ENCODE measurements around the gene NCAM1. TPM values are rescaled to one million over a fixed set of nuclear protein-coding genes. Genes with fewer than 3 reads are reported as not detected.

NCAM1 gene
- total and polyA plus RNA-seq, 2 donors (not counting 3 experiments of a cell fraction or from before 2014, with no cell fraction given): 0.03 TPM; not detected in 1

DNA sequence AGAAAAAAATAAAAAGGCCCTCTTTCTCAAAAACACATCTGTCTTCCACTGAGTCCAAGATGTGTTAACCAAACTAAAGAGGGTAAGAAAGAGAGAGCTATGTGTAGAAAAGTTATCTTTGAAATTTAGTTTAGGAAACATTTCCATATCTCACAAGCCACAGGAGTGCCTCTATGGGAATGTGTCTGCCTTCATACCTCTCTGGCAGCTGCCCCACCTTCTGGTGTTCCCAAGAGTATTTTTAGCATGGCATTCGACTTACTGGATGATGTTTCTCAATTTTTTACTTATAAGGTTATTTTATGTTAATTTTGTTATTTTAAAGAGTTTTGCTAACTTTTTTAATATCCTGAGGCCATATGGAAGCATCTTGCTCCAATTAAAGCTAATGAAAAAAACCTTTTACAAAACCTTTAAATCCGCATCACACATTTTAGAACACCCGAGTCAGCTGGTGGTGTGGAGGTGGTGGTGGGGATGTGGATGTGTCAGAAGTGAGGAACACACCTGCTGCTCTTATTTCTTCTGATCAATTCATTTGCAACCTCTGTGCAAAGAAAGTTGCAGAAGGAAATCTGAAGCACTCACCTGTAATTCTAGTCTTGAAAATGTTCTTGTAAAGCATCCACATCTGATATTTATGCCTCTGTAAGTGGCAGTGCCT lies 112.2 kb downstream of the NCAM1 start:
- Histone ChIP-seq H3K27ac (ENCODE audit: insufficient read depth, low read depth, low read length) (no peak overlapping the region), H3K9ac (replicated peaks; ENCODE audit: extremely low read depth, insufficient read depth, low read length) (no peak overlapping the region), H3K4me2 (ENCODE audit: insufficient read depth, low read length) (no peak overlapping the region), H3K27me3 (ENCODE audit: control insufficient read depth in 2 of 2, insufficient read depth in 2 of 2, low read length in 2 of 2) (no peaks in the 10 kb centered on the region), H3K4me1 (ENCODE audit: control insufficient read depth, extremely low read depth, insufficient read depth, low read length) (no peaks in the 10 kb centered on the region), H3K9me3 (replicated peaks; ENCODE audit: control insufficient read depth, insufficient read depth, low read length) (peaks cover 2% of the 10 kb centered on the region), H3K9me1 (replicated peaks; ENCODE audit: control insufficient read depth, extremely low read depth, insufficient read depth, low read length) (no peaks in the 10 kb centered on the region), H4K20me1 (replicated peaks; ENCODE audit: control insufficient read depth, extremely low read depth, insufficient read depth, low read length) (no peaks in the 10 kb centered on the region), H3K36me3 (ENCODE audit: control insufficient read depth in 2 of 2, extremely low read depth in 1 of 2, insufficient read depth in 2 of 2, low read length in 2 of 2) (no peaks in the 10 kb centered on the region), H3K79me2 (ENCODE audit: control insufficient read depth, insufficient read depth, low read length) (no peaks in the 10 kb centered on the region), H3K4me3 (replicated peaks in 1 of 3; ENCODE audit: insufficient read depth in 1 of 3, low read depth in 1 of 3, low read length in 3 of 3) (no peak overlapping the region), H2AFZ (ENCODE audit: low read depth, low read length) (no peak overlapping the region)
- dilution Hi-C loops (cut with MboI; ENCODE audit: extremely low pct_ligation_motif_present, low sequenced_read_pairs) (no loop called here), intact Hi-C loops (cut with micrococcal nuclease) (no loop called here)
- TF ChIP-seq FOS (IDR thresholded peaks at IDR 0.05; ENCODE audit: borderline replicate concordance, insufficient read depth, low read length) (no peak), POLR2A (IDR thresholded peaks at IDR 0.05; ENCODE audit: low read depth, low read length) (no peak), MYC (IDR thresholded peaks at IDR 0.05; ENCODE audit: low read depth, low read length) (no peak), GATA2 (IDR thresholded peaks at IDR 0.05; ENCODE audit: insufficient read depth, insufficient read length, low read depth, low read length) (no peak), EZH2 (IDR thresholded peaks at IDR 0.05; ENCODE audit: borderline replicate concordance, low read depth, low read length, severe bottlenecking) (no peak), POLR2AphosphoS5 (IDR thresholded peaks at IDR 0.05; ENCODE audit: insufficient read depth, low read depth, low read length) (no peak), JUN (IDR thresholded peaks at IDR 0.05; ENCODE audit: borderline replicate concordance, insufficient read depth, insufficient read length, low read depth) (no peak)
- TF ChIP-seq, protein P1, sequence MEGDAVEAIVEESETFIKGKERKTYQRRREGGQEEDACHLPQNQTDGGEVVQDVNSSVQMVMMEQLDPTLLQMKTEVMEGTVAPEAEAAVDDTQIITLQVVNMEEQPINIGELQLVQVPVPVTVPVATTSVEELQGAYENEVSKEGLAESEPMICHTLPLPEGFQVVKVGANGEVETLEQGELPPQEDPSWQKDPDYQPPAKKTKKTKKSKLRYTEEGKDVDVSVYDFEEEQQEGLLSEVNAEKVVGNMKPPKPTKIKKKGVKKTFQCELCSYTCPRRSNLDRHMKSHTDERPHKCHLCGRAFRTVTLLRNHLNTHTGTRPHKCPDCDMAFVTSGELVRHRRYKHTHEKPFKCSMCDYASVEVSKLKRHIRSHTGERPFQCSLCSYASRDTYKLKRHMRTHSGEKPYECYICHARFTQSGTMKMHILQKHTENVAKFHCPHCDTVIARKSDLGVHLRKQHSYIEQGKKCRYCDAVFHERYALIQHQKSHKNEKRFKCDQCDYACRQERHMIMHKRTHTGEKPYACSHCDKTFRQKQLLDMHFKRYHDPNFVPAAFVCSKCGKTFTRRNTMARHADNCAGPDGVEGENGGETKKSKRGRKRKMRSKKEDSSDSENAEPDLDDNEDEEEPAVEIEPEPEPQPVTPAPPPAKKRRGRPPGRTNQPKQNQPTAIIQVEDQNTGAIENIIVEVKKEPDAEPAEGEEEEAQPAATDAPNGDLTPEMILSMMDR (IDR thresholded peaks at IDR 0.05; ENCODE audit: extremely low read depth in 1 of 2, insufficient read depth in 1 of 2, low read depth in 1 of 2, low read length in 2 of 2): no peak
- TF ChIP-seq, protein P2, sequence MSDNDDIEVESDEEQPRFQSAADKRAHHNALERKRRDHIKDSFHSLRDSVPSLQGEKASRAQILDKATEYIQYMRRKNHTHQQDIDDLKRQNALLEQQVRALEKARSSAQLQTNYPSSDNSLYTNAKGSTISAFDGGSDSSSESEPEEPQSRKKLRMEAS (IDR thresholded peaks at IDR 0.05; ENCODE audit: insufficient read depth, insufficient read length): no peak
- no TSS peak for BruUV-seq (replicated peaks)
- FAIRE-seq: no peak
- POLR2A ChIA-PET: no interaction called here
- no peak for DNase-seq (ENCODE audit: low read depth, low spot score)
- CTCF ChIA-PET: no interaction called here

All from endothelial cell of umbilical vein (primary cell).